ENCODE measurements around the gene WDR88. TPM values are rescaled to one million over a fixed set of nuclear protein-coding genes. Genes with fewer than 3 reads are reported as not detected.
"Not testable (repeated sequence)": the region's sequence is repeated elsewhere in the genome, so short reads cannot be mapped to it uniquely, and the experiment has no call there.

WDR88 gene
- total RNA-seq, 1 donor from 2014 or later = not detected

DNA sequence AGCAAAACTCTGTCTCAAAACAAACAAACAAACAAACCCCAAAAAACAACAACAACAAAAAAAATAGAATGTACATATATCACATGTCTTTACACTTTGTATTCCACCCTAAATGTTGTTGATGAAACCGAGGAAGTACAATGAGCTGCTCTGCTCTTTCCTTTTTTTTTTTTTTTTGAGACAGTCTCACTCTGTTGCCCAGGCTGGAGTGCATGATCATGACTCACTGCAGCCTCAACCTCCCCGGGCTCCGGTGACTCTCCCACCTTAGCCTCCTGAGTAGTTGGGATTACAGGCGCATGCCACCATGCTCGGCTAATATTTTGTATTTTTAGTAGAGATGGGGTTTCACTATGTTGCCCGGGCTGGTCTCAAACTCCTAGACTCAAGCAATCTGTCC is 31.6 kb downstream of the WDR88 start:
- DNase-seq (ENCODE audit: low spot score in 2 of 2) = no peak
- Histone ChIP-seq H3K27ac (no peak overlapping the region), H3K36me3 (no peaks in the 10 kb centered on the region), H3K4me3 (no peak overlapping the region), H3K27me3 (no peaks in the 10 kb centered on the region), H3K4me1 (no peaks in the 10 kb centered on the region), H3K9me3 (no peaks in the 10 kb centered on the region)
- intact Hi-C loops (cut with DNase I) = no loop called here
- TF ChIP-seq, protein P1, sequence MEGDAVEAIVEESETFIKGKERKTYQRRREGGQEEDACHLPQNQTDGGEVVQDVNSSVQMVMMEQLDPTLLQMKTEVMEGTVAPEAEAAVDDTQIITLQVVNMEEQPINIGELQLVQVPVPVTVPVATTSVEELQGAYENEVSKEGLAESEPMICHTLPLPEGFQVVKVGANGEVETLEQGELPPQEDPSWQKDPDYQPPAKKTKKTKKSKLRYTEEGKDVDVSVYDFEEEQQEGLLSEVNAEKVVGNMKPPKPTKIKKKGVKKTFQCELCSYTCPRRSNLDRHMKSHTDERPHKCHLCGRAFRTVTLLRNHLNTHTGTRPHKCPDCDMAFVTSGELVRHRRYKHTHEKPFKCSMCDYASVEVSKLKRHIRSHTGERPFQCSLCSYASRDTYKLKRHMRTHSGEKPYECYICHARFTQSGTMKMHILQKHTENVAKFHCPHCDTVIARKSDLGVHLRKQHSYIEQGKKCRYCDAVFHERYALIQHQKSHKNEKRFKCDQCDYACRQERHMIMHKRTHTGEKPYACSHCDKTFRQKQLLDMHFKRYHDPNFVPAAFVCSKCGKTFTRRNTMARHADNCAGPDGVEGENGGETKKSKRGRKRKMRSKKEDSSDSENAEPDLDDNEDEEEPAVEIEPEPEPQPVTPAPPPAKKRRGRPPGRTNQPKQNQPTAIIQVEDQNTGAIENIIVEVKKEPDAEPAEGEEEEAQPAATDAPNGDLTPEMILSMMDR (IDR thresholded peaks at IDR 0.05) = no peak

DNA sequence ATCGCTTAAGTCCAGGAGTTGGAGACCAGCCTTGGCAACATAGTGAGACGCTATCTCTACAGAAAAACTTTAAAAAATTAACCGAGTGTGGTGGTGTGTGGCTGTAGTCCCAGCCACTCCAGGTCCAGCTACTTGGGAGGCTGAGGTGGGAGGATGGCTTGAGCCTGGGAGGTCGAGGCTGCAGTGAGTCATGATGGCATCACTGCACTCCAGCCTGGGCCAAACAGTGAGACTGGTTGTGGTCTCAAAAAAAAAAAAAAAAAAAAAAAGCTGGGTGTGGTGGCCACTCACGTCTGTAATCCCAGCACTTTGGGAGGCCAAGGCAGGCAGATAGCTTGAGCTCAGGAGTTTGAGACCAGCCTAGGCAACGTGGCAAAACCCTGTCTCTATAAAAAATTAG is 34.1 kb downstream of the WDR88 start:
- DNase-seq (ENCODE audit: low spot score in 2 of 2); H3K27me3 ChIP-seq; H3K4me3 ChIP-seq; H3K36me3 ChIP-seq; H3K4me1 ChIP-seq; H3K9me3 ChIP-seq; H3K27ac ChIP-seq; intact Hi-C loops (cut with DNase I): not testable (repeated sequence)

DNA sequence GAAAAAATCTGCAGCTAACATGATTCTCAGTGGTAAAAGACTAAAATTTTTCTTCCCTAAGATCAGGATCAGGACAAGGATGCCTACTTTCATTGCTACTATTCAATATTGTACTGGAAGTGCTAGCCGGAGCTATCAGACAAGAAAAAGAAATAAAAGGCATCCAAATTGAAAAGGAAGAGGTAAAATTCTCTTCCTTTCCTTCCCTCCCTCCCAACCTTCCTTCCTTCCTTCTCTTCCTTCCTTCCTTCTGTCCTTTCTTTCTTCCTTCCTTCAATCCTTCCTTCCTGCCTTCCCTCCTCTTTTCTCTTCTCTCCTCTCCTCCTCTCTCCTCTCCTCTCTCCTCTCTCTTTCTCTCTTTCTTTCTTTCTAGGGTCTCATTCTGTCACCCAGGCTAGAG is 35.5 kb downstream of the WDR88 start:
- DNase-seq (ENCODE audit: low spot score in 2 of 2) = no peak
- TF ChIP-seq, protein P1 (IDR thresholded peaks at IDR 0.05) = no peak
- H3K4me3 ChIP-seq = no peak overlapping the region
- intact Hi-C loops (cut with DNase I) = no loop called here
- H3K4me1 ChIP-seq = no peaks in the 10 kb centered on the region
- no peaks in the 10 kb centered on the region for H3K27me3 ChIP-seq
- no peak overlapping the region for H3K27ac ChIP-seq
- no peaks in the 10 kb centered on the region for H3K36me3 ChIP-seq
- no peaks in the 10 kb centered on the region for H3K9me3 ChIP-seq

DNA sequence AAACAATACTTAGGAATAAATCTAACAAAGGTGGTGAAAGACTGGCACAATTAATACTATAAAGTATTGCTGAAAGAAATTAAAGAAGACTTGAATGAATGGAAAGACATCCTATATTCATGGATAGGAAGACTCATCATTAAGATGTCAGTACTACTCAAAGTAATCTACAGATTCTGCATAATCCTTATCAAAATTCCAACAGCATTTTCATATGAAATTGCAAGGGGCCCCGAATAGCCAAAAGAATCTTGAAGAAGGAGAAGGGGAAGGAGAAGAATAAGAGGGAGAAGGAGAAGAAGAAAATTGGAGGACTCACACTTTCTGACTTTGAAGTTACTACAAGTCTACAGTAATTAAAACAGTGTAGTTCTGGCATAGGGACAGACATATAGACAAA is 36.6 kb downstream of the WDR88 start:
- intact Hi-C loops (cut with DNase I) = no loop called here
- H3K4me3 ChIP-seq = no peak overlapping the region
- H3K27me3 ChIP-seq = no peaks in the 10 kb centered on the region
- no peaks in the 10 kb centered on the region for H3K36me3 ChIP-seq
- peaks cover 0 to 2% of the 10 kb centered on the region in 2 donors for H3K4me1 ChIP-seq
- H3K27ac ChIP-seq = no peak overlapping the region
- TF ChIP-seq, protein P1 (IDR thresholded peaks at IDR 0.05) = no peak
- no peak for DNase-seq (ENCODE audit: low spot score in 2 of 2)
- H3K9me3 ChIP-seq = no peaks in the 10 kb centered on the region

GRCh38 chr19:33171222-33171795 is 39.4 kb downstream of the WDR88 start:
- Histone ChIP-seq H3K36me3 (no peaks in the 10 kb centered on the region), H3K4me1 (peaks cover 7 to 8% of the 10 kb centered on the region in 2 donors), H3K27ac (no peak overlapping the region), H3K4me3 (no peak overlapping the region), H3K27me3 (no peaks in the 10 kb centered on the region), H3K9me3 (no peaks in the 10 kb centered on the region)
- intact Hi-C loops (cut with DNase I) = loop anchor here (10.0 kb wide), 2 partner anchors 587 to 623 kb away; partner anchors contain the start of genes KCTD15 and PDCD5
- no peak for DNase-seq (ENCODE audit: low spot score in 2 of 2)
- TF ChIP-seq, protein P1 (IDR thresholded peaks at IDR 0.05) = no peak

DNA sequence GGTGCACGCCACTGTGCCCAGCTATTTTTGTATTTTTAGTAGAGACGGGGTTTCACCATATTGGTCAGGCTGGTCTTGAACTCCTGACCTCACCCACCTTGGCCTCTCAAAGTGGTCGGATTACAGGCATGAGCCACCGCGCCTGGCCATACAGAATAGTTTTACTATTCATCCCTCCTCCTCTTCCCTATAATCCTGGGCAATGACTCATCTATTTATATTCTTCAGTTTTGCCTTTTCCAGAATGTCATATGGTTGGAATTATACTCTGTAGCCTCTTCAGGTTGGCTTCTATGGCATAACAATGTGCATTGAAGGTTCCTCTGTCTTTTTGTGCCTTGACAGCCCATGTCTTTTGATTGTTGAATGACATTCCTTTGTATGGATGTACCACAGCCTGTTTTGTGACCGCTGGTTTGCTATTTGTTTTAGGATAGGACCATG is 40.0 kb downstream of the WDR88 start:
- DNase-seq (ENCODE audit: low spot score in 2 of 2) = no peak

More for the DNA sequence above, 40.0 kb downstream of the WDR88 start:
- Histone ChIP-seq H3K36me3 (no peaks in the 10 kb centered on the region), H3K4me1 (peaks cover 7 to 8% of the 10 kb centered on the region in 2 donors), H3K27me3 (no peaks in the 10 kb centered on the region), H3K27ac (no peak overlapping the region), H3K4me3 (no peak overlapping the region), H3K9me3 (no peaks in the 10 kb centered on the region)
- TF ChIP-seq, protein P1 (IDR thresholded peaks at IDR 0.05) = no peak
- intact Hi-C loops (cut with DNase I) = loop anchor here (10.0 kb wide), 2 partner anchors 587 to 623 kb away; partner anchors contain the start of genes KCTD15 and PDCD5
